ENCODE measurements around the gene XDH. TPM values are rescaled to one million over a fixed set of nuclear protein-coding genes. Genes with fewer than 3 reads are reported as not detected.

The XDH gene
- total RNA-seq, 2 experiments from 2014 or later: not detected

DNA sequence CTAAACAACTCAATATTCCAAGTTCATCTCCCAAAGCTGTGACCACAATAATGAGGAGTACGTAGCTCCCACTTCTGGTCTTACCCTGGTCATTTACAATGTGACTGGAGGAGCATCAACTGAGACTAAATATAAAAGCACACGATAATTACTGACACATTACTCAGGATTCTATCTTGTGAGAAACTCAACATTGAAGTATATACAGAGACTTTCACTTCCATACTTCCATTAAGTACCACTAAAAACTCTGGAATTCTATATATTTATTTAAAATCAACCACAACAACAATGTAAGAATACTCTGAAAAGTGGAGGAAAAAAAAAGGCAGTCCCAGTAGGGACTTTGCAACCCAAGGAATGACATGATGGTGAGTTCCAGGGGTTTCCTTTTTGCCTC lies 61.4 kb downstream of the XDH start:
- CTCF ChIA-PET: interaction anchor here (0.7 kb wide), 2 partner anchors 9 to 21 kb away, joined by 3 read pairs; no protein-coding TSS in a partner anchor
- Mint-ChIP-seq H3K36me3 (no peaks in the 10 kb centered on the region), H3K27me3 (peaks cover 37% of the 10 kb centered on the region)

DNA sequence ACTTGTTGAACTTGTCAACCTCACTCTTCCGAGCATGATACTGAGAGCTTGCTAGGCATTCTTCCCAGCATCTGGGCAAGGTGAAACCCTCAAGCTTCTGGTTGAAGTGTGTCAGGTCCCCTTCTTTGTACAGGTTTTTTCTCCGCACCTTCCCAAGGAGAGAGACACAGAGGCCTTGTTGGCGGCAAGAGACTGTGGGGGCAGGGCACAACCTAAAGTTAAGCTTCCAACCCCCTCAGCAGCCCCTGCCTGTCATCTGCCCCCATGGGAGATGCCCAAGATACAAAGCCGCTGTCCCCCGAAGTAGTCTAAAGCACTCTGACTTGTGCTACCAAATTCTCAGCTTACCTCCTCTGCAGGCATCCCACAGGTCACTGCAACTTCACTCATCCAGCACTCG lies 64.9 kb downstream of the XDH start:
- H3K27me3 Mint-ChIP-seq: peaks cover 20% of the 10 kb centered on the region
- no peak for DNase-seq
- no peak overlapping the region for H3K4me3 Mint-ChIP-seq
- no peak overlapping the region for H3K27ac Mint-ChIP-seq
- CTCF ChIA-PET: no interaction called here
- no peaks in the 10 kb centered on the region for H3K9me3 Mint-ChIP-seq
- no peaks in the 10 kb centered on the region for H3K36me3 Mint-ChIP-seq
- POLR2A ChIA-PET: no interaction called here
- no peaks in the 10 kb centered on the region for H3K4me1 Mint-ChIP-seq (ENCODE audit: low read depth)
- intact Hi-C loops (cut with micrococcal nuclease): no loop called here

More for the DNA sequence above, 61.4 kb downstream of the XDH start:
- H3K4me1 Mint-ChIP-seq (ENCODE audit: low read depth): no peaks in the 10 kb centered on the region
- H3K27ac Mint-ChIP-seq: no peak overlapping the region
- H3K9me3 Mint-ChIP-seq: peaks cover 3% of the 10 kb centered on the region
- POLR2A ChIA-PET: no interaction called here
- no peak for DNase-seq
- intact Hi-C loops (cut with micrococcal nuclease): no loop called here
- no peak overlapping the region for H3K4me3 Mint-ChIP-seq

DNA sequence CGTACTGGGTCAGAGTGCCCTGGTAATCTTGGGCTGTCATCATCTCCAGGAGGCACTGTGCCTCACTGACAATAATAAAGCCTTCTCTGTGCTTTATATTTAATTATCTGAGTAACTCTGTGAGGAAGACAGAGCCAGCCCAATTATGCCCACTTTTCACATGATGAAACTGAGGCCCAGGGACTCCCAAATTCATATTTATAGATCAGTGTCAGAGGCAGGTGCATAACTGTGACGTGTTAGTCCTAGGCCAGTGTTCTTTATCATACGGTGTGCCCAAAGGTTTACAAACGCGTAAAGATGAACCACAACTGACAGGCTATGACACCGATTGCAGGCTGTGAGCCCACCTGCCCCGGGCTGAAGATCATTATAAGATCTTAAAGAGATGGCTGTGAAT lies 65.4 kb downstream of the XDH start:
- Mint-ChIP-seq H3K4me3 (no peak overlapping the region), H3K4me1 (ENCODE audit: low read depth) (no peaks in the 10 kb centered on the region), H3K27ac (no peak overlapping the region), H3K9me3 (no peaks in the 10 kb centered on the region), H3K36me3 (no peaks in the 10 kb centered on the region), H3K27me3 (peaks cover 19% of the 10 kb centered on the region)
- ChIA-PET CTCF (no interaction called here), POLR2A (no interaction called here)
- intact Hi-C loops (cut with micrococcal nuclease): no loop called here
- DNase-seq: no peak

DNA sequence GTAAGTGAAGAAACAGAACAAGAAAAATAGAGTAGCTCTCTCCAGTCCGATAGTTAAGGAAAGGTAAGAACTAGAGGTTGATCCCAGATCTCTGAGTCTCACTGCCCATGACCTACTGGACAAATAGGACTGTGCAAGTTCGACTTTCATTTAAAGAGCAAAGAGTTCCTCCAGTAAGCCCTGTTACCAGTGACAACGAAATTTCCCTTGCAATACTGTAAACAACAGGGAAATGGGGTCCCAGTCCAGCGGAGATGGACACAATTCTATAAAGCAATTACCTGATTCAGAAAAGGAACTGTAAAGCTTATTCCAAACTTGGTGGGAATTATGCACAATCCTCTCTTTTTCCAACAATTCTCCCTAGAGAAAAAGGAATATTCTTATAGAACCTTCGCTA lies 65.9 kb downstream of the XDH start:
- Mint-ChIP-seq H3K36me3 (no peaks in the 10 kb centered on the region), H3K4me1 (ENCODE audit: low read depth) (no peaks in the 10 kb centered on the region), H3K27me3 (peaks cover 17% of the 10 kb centered on the region), H3K27ac (no peak overlapping the region), H3K9me3 (no peaks in the 10 kb centered on the region), H3K4me3 (no peak overlapping the region)
- intact Hi-C loops (cut with micrococcal nuclease): no loop called here
- CTCF ChIA-PET: no interaction called here
- no peak for DNase-seq
- POLR2A ChIA-PET: no interaction called here

DNA sequence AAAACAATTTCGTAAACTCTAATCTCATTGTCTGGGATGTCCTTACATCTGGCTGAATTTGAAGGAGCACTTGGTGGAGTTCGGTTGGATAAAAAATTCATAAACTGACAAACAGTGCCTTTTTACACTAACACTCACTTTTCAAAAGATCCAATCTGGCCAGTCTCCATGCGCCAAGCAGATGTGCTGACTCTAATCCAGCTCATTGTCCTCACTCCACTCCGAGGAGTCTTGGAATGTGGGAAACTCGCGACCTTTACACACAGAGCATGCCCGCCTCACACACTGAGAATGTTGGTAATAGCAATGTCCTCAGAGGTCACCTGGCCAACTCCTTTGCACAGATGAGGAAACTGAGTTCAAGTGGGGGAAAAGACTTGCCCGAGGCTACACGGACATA lies 66.8 kb downstream of the XDH start:
- no peak overlapping the region for H3K27ac Mint-ChIP-seq
- no peaks in the 10 kb centered on the region for H3K4me1 Mint-ChIP-seq (ENCODE audit: low read depth)
- DNase-seq: no peak
- CTCF ChIA-PET: no interaction called here
- POLR2A ChIA-PET: no interaction called here
- peaks cover 13% of the 10 kb centered on the region for H3K27me3 Mint-ChIP-seq
- H3K4me3 Mint-ChIP-seq: no peak overlapping the region
- H3K36me3 Mint-ChIP-seq: no peaks in the 10 kb centered on the region
- no peaks in the 10 kb centered on the region for H3K9me3 Mint-ChIP-seq
- intact Hi-C loops (cut with micrococcal nuclease): no loop called here

DNA sequence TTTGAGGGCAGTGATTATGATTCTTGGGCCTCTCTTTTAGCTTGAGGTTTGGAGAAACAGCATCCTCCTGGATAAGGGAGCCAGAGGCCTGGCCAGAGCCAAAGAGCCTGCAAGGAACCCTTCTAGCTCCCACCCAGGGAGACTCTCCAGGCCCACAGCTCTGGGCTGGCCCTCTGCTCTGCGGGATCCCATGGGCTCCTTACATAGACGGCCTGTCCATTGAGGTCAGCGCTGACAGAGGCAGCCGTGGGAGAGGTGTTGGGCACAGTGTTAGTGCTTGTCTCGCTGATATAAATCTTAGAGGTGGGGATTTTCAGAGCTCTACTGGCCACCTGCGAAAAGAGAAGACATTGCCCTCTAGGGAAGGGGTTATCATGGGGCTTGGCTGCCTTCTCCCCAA lies 67.2 kb downstream of the XDH start:
- intact Hi-C loops (cut with micrococcal nuclease): no loop called here
- no peak for DNase-seq
- Mint-ChIP-seq H3K9me3 (no peaks in the 10 kb centered on the region), H3K36me3 (no peaks in the 10 kb centered on the region), H3K27ac (no peak overlapping the region), H3K27me3 (peaks cover 9% of the 10 kb centered on the region), H3K4me3 (no peak overlapping the region), H3K4me1 (ENCODE audit: low read depth) (no peaks in the 10 kb centered on the region)
- ChIA-PET POLR2A (no interaction called here), CTCF (no interaction called here)

DNA sequence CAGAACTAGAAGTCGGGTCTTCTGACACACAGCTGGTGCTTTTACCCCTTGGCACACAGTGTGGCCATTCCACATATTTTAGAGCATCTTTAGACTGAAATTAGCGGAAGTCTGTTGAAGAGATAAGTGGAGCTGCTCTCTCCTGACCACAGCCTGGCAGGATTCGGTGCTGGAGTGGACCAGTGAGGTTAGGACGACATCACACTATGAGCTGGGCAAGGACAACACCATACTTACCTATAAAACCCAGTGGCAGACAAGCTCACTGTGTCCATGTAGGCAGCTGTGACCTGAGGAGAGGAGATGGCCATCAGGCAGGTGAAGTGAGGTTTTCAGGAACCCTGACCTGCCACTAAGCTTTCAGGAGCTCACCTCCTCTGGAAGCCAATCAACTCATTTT lies 70.1 kb downstream of the XDH start:
- H3K9me3 Mint-ChIP-seq: no peaks in the 10 kb centered on the region
- H3K36me3 Mint-ChIP-seq: no peaks in the 10 kb centered on the region
- CTCF ChIA-PET: interaction anchor here (0.8 to 1.5 kb wide), 4 partner anchors 10 to 174 kb away, joined by 3 to 8 read pairs (median 4); no protein-coding TSS in a partner anchor
- no peak overlapping the region for H3K4me3 Mint-ChIP-seq
- H3K27me3 Mint-ChIP-seq: peaks cover 4% of the 10 kb centered on the region
- intact Hi-C loops (cut with micrococcal nuclease): no loop called here
- POLR2A ChIA-PET: no interaction called here
- DNase-seq: no peak
- no peaks in the 10 kb centered on the region for H3K4me1 Mint-ChIP-seq (ENCODE audit: low read depth)
- no peak overlapping the region for H3K27ac Mint-ChIP-seq

DNA sequence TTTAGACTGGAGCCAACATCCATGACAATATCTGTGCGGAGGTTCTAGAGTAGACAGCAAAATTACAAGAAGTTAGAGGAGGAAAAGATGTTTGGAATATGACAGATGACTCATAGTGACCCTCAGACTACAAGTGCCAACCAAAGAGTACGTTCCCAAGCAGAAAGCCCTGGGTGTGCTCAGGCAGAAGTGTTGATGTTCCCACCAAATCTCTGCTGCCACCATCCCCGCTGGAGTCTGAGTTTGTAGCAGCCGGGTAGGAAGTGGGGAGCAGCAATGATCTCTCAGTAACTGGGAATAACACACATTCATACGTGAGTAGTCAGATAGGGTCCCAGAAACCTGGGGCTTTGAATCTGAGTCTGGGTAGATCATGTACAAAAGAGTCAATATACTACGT lies 73.2 kb downstream of the XDH start:
- POLR2A ChIA-PET: no interaction called here
- peaks cover 4% of the 10 kb centered on the region for H3K27me3 Mint-ChIP-seq
- intact Hi-C loops (cut with micrococcal nuclease): no loop called here
- no peaks in the 10 kb centered on the region for H3K4me1 Mint-ChIP-seq (ENCODE audit: low read depth)
- no peak for DNase-seq
- CTCF ChIA-PET: interaction anchor here (1.3 kb wide), 1 partner anchor 630 kb away, joined by 3 read pairs; no protein-coding TSS in a partner anchor
- H3K9me3 Mint-ChIP-seq: no peaks in the 10 kb centered on the region
- no peak overlapping the region for H3K4me3 Mint-ChIP-seq
- no peak overlapping the region for H3K27ac Mint-ChIP-seq
- H3K36me3 Mint-ChIP-seq: no peaks in the 10 kb centered on the region

DNA sequence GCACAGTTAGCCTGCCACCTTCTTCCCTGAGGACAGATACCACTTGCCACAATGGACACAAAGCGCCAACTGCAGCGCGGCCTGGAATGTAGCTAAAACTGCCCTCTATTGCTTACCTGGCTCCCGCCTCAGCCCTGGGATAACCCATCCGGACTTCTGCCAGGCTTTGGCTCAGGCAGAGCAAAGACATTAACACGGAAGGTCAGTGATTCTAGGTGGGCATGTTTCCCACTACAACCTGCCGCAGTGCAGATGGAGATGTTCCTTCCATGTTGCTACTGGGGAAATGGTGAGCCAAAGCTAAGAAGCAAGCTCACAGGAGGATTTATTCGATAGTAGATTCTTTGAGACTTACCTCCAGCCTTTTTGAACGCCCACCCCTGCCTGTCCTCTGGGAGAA lies 74.8 kb downstream of the XDH start:
- ChIA-PET CTCF (interaction anchor here (0.6 kb wide), 1 partner anchor 9 kb away, joined by 3 read pairs; no protein-coding TSS in a partner anchor), POLR2A (no interaction called here)
- intact Hi-C loops (cut with micrococcal nuclease): no loop called here
- Mint-ChIP-seq H3K4me3 (no peak overlapping the region), H3K36me3 (no peaks in the 10 kb centered on the region), H3K4me1 (ENCODE audit: low read depth) (no peaks in the 10 kb centered on the region), H3K27me3 (peaks cover 4% of the 10 kb centered on the region), H3K27ac (no peak overlapping the region), H3K9me3 (no peaks in the 10 kb centered on the region)
- no peak for DNase-seq

DNA sequence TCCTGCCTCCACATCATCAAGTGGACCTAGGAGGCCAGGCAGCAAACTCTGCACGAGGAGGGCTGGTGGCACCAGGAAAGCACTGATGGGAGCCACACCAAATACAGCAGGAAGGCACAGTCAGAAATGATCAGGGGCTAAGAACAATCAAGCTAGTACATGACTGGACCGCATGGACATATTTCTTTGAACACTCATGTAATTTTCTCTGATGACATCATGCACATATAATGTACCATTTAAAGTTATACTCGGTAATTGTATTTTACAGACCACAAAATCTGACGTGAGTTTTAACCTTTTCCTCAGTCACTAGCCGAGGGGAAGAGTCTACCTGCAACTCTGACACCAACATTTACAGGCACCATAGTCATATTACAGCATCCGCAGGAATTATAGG lies 76.7 kb downstream of the XDH start:
- DNase-seq: no peak
- Mint-ChIP-seq H3K9me3 (no peaks in the 10 kb centered on the region), H3K27ac (no peak overlapping the region), H3K4me1 (ENCODE audit: low read depth) (no peaks in the 10 kb centered on the region), H3K36me3 (no peaks in the 10 kb centered on the region), H3K4me3 (no peak overlapping the region), H3K27me3 (peaks cover 2% of the 10 kb centered on the region)
- CTCF ChIA-PET: no interaction called here
- intact Hi-C loops (cut with micrococcal nuclease): no loop called here
- POLR2A ChIA-PET: no interaction called here

DNA sequence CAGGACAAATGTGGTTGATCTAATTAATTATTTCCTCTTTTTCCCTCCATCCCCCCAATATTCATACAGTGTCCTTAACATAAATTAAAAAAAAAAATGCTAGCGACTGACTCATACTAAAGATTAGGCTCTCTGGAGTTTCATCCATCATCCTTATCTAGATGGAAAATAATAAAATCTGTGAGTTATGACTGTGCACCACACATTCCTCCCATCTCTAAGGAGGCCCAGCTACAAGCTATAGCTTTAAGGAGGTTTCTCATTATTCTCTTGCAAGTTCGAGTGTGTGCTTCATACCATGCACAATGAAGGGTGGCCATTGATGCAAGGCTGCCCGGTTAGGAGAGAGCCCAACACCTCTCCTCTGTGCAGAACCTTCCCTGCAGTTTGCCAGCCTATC lies 77.3 kb downstream of the XDH start:
- intact Hi-C loops (cut with micrococcal nuclease): no loop called here
- Mint-ChIP-seq H3K27ac (no peak overlapping the region), H3K9me3 (no peaks in the 10 kb centered on the region), H3K4me1 (ENCODE audit: low read depth) (no peaks in the 10 kb centered on the region), H3K4me3 (no peak overlapping the region), H3K27me3 (peaks cover 2% of the 10 kb centered on the region), H3K36me3 (no peaks in the 10 kb centered on the region)
- ChIA-PET CTCF (interaction anchor here (1.2 kb wide), 1 partner anchor 13 kb away, joined by 3 read pairs; no protein-coding TSS in a partner anchor), POLR2A (no interaction called here)
- no peak for DNase-seq

DNA sequence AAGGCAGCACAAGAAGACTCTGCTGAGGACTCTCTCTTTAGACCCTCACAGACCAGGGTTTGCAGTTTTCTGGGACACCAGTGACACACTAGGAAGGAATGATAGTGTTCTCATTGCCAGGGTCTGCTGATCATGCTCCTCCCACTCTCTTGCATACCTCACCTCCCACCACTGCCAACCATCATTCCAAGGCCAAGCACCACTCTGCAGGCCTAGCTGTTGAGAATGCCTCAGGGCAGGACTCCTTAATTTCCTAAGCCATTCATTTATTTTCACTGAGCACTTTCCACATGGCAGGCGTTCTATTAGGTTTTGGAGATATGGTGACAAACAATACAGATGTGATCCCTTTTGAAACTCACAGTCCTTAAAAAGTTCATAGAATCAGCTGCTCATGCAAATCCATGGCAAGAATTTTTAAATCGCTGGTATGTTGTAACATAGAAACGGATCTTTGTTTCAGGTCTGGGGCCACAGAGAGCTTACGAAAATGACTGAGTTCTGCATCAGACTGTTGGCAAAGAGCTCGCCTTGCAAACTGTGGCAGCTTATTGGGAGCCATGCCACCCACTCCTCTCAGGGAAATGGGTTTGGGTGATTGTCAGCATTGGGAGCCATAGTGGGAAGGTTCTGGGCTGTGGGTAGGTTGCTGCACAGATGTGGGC lies 78.5 kb downstream of the XDH start:
- intact Hi-C loops (cut with micrococcal nuclease): no loop called here
- no peak for DNase-seq
- ChIA-PET CTCF (interaction anchor here (1.0 to 11.2 kb wide), 4 partner anchors 11 to 622 kb away, joined by 3 to 108 read pairs (median 18); no protein-coding TSS in a partner anchor), POLR2A (no interaction called here)
- Mint-ChIP-seq H3K27me3 (peaks cover 2% of the 10 kb centered on the region), H3K9me3 (no peaks in the 10 kb centered on the region), H3K36me3 (no peaks in the 10 kb centered on the region), H3K4me1 (ENCODE audit: low read depth) (no peaks in the 10 kb centered on the region), H3K27ac (no peak overlapping the region), H3K4me3 (no peak overlapping the region)

DNA sequence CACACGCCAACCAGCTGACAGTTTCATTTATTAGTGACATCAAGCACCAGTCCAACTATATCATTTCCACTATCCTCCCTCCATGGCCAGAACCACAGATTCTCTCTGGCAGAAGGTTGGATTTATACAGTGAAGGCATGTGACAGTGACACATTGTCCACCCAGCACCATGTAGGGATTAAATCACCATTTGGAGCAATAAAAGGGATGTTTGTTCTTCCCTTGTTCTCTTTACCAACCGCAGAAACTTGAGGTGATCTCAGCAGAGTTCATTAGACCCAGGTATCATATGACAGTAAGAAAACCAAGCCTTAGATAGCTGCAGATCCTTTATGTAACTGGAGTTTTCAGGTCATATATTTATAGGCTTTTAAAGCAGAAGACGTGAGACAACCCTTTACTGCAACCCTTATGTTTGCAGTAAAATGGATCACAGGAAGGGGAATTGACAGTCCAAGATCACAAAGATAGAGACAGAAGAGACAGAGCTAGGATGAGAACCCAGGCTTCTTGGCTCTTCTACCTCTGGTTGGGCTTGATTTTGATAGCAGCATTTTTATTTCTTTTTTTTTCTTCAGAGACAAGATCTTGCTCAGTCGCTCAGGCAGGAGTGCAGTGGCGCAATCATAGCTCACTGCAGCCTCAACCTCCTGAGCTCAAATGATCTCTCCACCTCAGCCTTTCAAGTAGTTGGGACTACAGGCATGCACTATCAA lies 80.1 kb downstream of the XDH start:
- CTCF ChIA-PET: interaction anchor here (0.5 to 11.2 kb wide), 22 partner anchors 10 to 1685 kb away, joined by 3 to 108 read pairs (median 4); partner anchors contain the start of genes EHD3 and GALNT14
- POLR2A ChIA-PET: no interaction called here
- Mint-ChIP-seq H3K4me3 (no peak overlapping the region), H3K27ac (no peak overlapping the region), H3K27me3 (peaks cover 2% of the 10 kb centered on the region), H3K4me1 (ENCODE audit: low read depth) (no peaks in the 10 kb centered on the region), H3K36me3 (no peaks in the 10 kb centered on the region), H3K9me3 (no peaks in the 10 kb centered on the region)
- no peak for DNase-seq
- intact Hi-C loops (cut with micrococcal nuclease): no loop called here
